ENCODE results near the gene SPOCK1.

Gene SPOCK1

GRCh38 chr5:137315109-137315508, 184.0 kb downstream of the SPOCK1 start:
- CTCF ChIA-PET = interaction anchor here (5.3 to 9.8 kb wide), 2 partner anchors 11 to 181 kb away, joined by 27 to 111 read pairs; partner anchors contain the start of gene SPOCK1

GRCh38 chr5:137313526-137314175, 185.5 kb downstream of the SPOCK1 start:
- POLR2A ChIA-PET = no interaction called here
- DNase-seq (ENCODE audit: extremely low spot score) = no peak
- no peak for TF ChIP-seq CTCF (IDR thresholded peaks at IDR 0.05; ENCODE audit: control extremely low read depth, extremely low read depth, low read depth, missing control alignments)
- CTCF ChIA-PET = interaction anchor here (5.3 to 9.8 kb wide), 2 partner anchors 13 to 183 kb away, joined by 27 to 111 read pairs; partner anchors contain the start of gene SPOCK1

More at GRCh38 chr5:137315109-137315508, 184.0 kb downstream of the SPOCK1 start:
- no peak for TF ChIP-seq CTCF (IDR thresholded peaks at IDR 0.05; ENCODE audit: control extremely low read depth, extremely low read depth, low read depth, missing control alignments)
- POLR2A ChIA-PET = no interaction called here
- DNase-seq (ENCODE audit: extremely low spot score) = no peak

- POLR2A ChIA-PET = no interaction called here
- CTCF ChIA-PET = interaction anchor here (1.1 kb wide), 1 partner anchor 8 kb away, joined by 11 read pairs; no protein-coding TSS in a partner anchor
- TF ChIP-seq CTCF (IDR thresholded peaks at IDR 0.05; ENCODE audit: control extremely low read depth, extremely low read depth, low read depth, missing control alignments) = no peak
- no peak for DNase-seq (ENCODE audit: extremely low spot score)
These were observed 187.1 kb downstream of the SPOCK1 start for GRCh38 chr5:137312011-137312410.

GRCh38 chr5:137310051-137310730, 188.9 kb downstream of the SPOCK1 start:
- no peak for TF ChIP-seq CTCF (IDR thresholded peaks at IDR 0.05; ENCODE audit: control extremely low read depth, extremely low read depth, low read depth, missing control alignments)
- ChIA-PET CTCF (interaction anchor here (1.8 kb wide), 1 partner anchor 10 kb away, joined by 13 read pairs; no protein-coding TSS in a partner anchor), POLR2A (interaction anchor here (0.6 kb wide), 1 partner anchor 323 kb away, joined by 6 read pairs; no protein-coding TSS in a partner anchor)
- no peak for DNase-seq (ENCODE audit: extremely low spot score)

- TF ChIP-seq CTCF (IDR thresholded peaks at IDR 0.05; ENCODE audit: control extremely low read depth, extremely low read depth, low read depth, missing control alignments) = no peak
- no peak for DNase-seq (ENCODE audit: extremely low spot score)
- ChIA-PET CTCF (interaction anchor here (1.8 kb wide), 1 partner anchor 11 kb away, joined by 13 read pairs; no protein-coding TSS in a partner anchor), POLR2A (no interaction called here)
These were observed 189.8 kb downstream of the SPOCK1 start for GRCh38 chr5:137309290-137309689.

GRCh38 chr5:137308311-137308710, 190.8 kb downstream of the SPOCK1 start:
- POLR2A ChIA-PET = no interaction called here
- CTCF ChIA-PET = no interaction called here
- no peak for DNase-seq (ENCODE audit: extremely low spot score)
- no peak for TF ChIP-seq CTCF (IDR thresholded peaks at IDR 0.05; ENCODE audit: control extremely low read depth, extremely low read depth, low read depth, missing control alignments)

All from GM10248 (cell line).